Mesendoderm (in vitro differentiated cells): ENCODE results near the gene EYS.

ENCODE experiments used
- DNase-seq: peaks from one replicate; pipeline ENCODE4 v3.0.0; 2013
- H2AK5ac ChIP-seq: 2 replicates; pipeline ENCODE4 v1.6.1; 2013; ENCODE audit warnings: low read length, inconsistent platforms
- H2BK120ac ChIP-seq: 2 replicates; pipeline ENCODE4 v1.6.1; 2013; ENCODE audit warnings: low read depth, mild to moderate bottlenecking, low read length, moderate library complexity, mixed read lengths
- H2BK15ac ChIP-seq: replicated peaks from 2 replicates; pipeline ENCODE4 v1.6.1; 2013; ENCODE audit warnings: low read depth, mild to moderate bottlenecking, moderate library complexity
- H2BK5ac ChIP-seq: 2 replicates; pipeline ENCODE4 v1.6.1; 2013; ENCODE audit warnings: low read length, inconsistent platforms
- H3K18ac ChIP-seq: 2 replicates; pipeline ENCODE4 v1.6.1; 2013; ENCODE audit warnings: mild to moderate bottlenecking, low read length, mixed read lengths
- H3K23ac ChIP-seq: one replicate; pipeline ENCODE4 v1.6.1; 2013; ENCODE audit warnings: low read length
- H3K27ac ChIP-seq: 2 replicates; pipeline ENCODE4 v1.5.1; 2013; ENCODE audit warnings: low read depth, mild to moderate bottlenecking, inconsistent platforms, low read length, moderate library complexity
- H3K27me3 ChIP-seq: 2 replicates; pipeline ENCODE4 v1.6.1; 2013; ENCODE audit warnings: low read length, control low read depth, mild to moderate bottlenecking, inconsistent platforms; ENCODE audit not compliant: insufficient read depth, poor library complexity
- H3K36me3 ChIP-seq: 2 replicates; pipeline ENCODE4 v1.6.1; 2013; ENCODE audit warnings: low read length, inconsistent platforms; ENCODE audit not compliant: control insufficient read depth, insufficient read depth
- H3K4ac ChIP-seq: one replicate; pipeline ENCODE4 v1.6.1; 2013; ENCODE audit warnings: low read depth, mild to moderate bottlenecking, low read length, moderate library complexity
- H3K4me1 ChIP-seq: 2 replicates; pipeline ENCODE4 v1.6.1; 2013; ENCODE audit warnings: low read depth, low read length, inconsistent platforms; ENCODE audit not compliant: control insufficient read depth
- H3K4me2 ChIP-seq: 2 replicates; pipeline ENCODE4 v1.6.1; 2013; ENCODE audit warnings: low read length
- H3K4me3 ChIP-seq: 2 replicates; pipeline ENCODE4 v1.5.1; 2013; ENCODE audit warnings: mild to moderate bottlenecking, low read length
- H3K56ac ChIP-seq: one replicate; pipeline ENCODE4 v1.6.1; 2013; ENCODE audit warnings: low read length
- H3K79me1 ChIP-seq: 2 replicates; pipeline ENCODE4 v1.6.1; 2013; ENCODE audit warnings: low read length, inconsistent platforms
- H3K79me2 ChIP-seq: 2 replicates; pipeline ENCODE4 v1.6.1; 2013; ENCODE audit warnings: mild to moderate bottlenecking, low read length; ENCODE audit not compliant: control insufficient read depth, insufficient read depth
- H3K9ac ChIP-seq: 2 replicates; pipeline ENCODE4 v1.6.1; 2013; ENCODE audit warnings: low read length, inconsistent platforms
- H4K5ac ChIP-seq: one replicate; pipeline ENCODE4 v1.6.1; 2013; ENCODE audit warnings: low read length
- H4K8ac ChIP-seq: one replicate; pipeline ENCODE4 v1.6.1; 2013; ENCODE audit warnings: low read depth, mild to moderate bottlenecking, control low read depth, low read length, moderate library complexity
- WGBS: extraction: QIAGEN DNeasy Blood & Tissue Kit; methylation state at CpG from one replicate; pipeline ENCODE4 v1.1.7; 2013; ENCODE audit warnings: low lambda C conversion rate, missing lambda C conversion rate; ENCODE audit not compliant: insufficient coverage; ENCODE audit errors: extremely low coverage; 5-methylcytosine and 5-hydroxymethylcytosine counted together

The EYS gene

GRCh38 chr6:65680232-65680631, 26.8 kb downstream of the EYS start:
- no peak overlapping the region for H2BK120ac ChIP-seq
- H3K79me1 ChIP-seq, result no peaks in the 10 kb centered on the region
- H3K79me2 ChIP-seq, result no peaks in the 10 kb centered on the region
- H3K56ac ChIP-seq, result no peak overlapping the region
- H3K9ac ChIP-seq, result no peak overlapping the region
- no peak overlapping the region for H3K23ac ChIP-seq
- H3K36me3 ChIP-seq, result no peaks in the 10 kb centered on the region
- H4K8ac ChIP-seq, result no peak overlapping the region
- no peak overlapping the region for H2AK5ac ChIP-seq
- no peak overlapping the region for H4K5ac ChIP-seq
- H3K18ac ChIP-seq, result no peak overlapping the region
- no peak overlapping the region for H3K27ac ChIP-seq
- no peaks in the 10 kb centered on the region for H3K27me3 ChIP-seq
- H3K4me3 ChIP-seq, result no peak overlapping the region
- DNase-seq, result no peak
- H3K4me2 ChIP-seq, result no peak overlapping the region
- H3K4ac ChIP-seq, result no peak overlapping the region
- no peaks in the 10 kb centered on the region for H3K4me1 ChIP-seq
- H2BK15ac ChIP-seq, result no peak overlapping the region
- no peak overlapping the region for H2BK5ac ChIP-seq

GRCh38 chr6:65671922-65672321, 35.1 kb downstream of the EYS start:
- no peaks in the 10 kb centered on the region for H3K27me3 ChIP-seq
- H3K4ac ChIP-seq, result no peak overlapping the region
- no peak overlapping the region for H3K4me3 ChIP-seq
- H2AK5ac ChIP-seq, result no peak overlapping the region
- no CpG with 5 or more reads among the region's 1 CpG for WGBS
- H3K79me1 ChIP-seq, result no peaks in the 10 kb centered on the region
- H4K8ac ChIP-seq, result no peak overlapping the region
- no peaks in the 10 kb centered on the region for H3K4me1 ChIP-seq
- no peak overlapping the region for H4K5ac ChIP-seq
- H2BK5ac ChIP-seq, result no peak overlapping the region
- no peak overlapping the region for H3K9ac ChIP-seq
- H3K79me2 ChIP-seq, result no peaks in the 10 kb centered on the region
- no peak overlapping the region for H3K18ac ChIP-seq
- no peak overlapping the region for H3K27ac ChIP-seq
- H3K4me2 ChIP-seq, result no peak overlapping the region
- no peak overlapping the region for H2BK15ac ChIP-seq
- no peak overlapping the region for H3K56ac ChIP-seq
- no peaks in the 10 kb centered on the region for H3K36me3 ChIP-seq
- peak; percentile 35 for DNase-seq
- H3K23ac ChIP-seq, result no peak overlapping the region
- H2BK120ac ChIP-seq, result no peak overlapping the region

GRCh38 chr6:65667916-65668656, 38.9 kb downstream of the EYS start:
- Histone ChIP-seq H3K56ac (no peak overlapping the region), H3K23ac (no peak overlapping the region), H3K36me3 (no peaks in the 10 kb centered on the region), H4K8ac (no peak overlapping the region), H2AK5ac (no peak overlapping the region), H3K18ac (no peak overlapping the region), H2BK5ac (no peak overlapping the region), H4K5ac (no peak overlapping the region), H3K9ac (no peak overlapping the region), H3K79me1 (no peaks in the 10 kb centered on the region), H3K4me1 (no peaks in the 10 kb centered on the region), H2BK15ac (no peak overlapping the region), H3K4me2 (no peak overlapping the region), H2BK120ac (no peak overlapping the region), H3K4me3 (no peak overlapping the region), H3K4ac (no peak overlapping the region), H3K27me3 (no peaks in the 10 kb centered on the region), H3K79me2 (no peaks in the 10 kb centered on the region), H3K27ac (no peak overlapping the region)
- no peak for DNase-seq

GRCh38 chr6:65650086-65650485, 56.9 kb downstream of the EYS start:
- H2BK120ac ChIP-seq, result no peak overlapping the region
- H3K27ac ChIP-seq, result no peak overlapping the region
- no peak overlapping the region for H3K4me3 ChIP-seq
- no peak overlapping the region for H2BK5ac ChIP-seq
- no peaks in the 10 kb centered on the region for H3K27me3 ChIP-seq
- H2BK15ac ChIP-seq, result no peak overlapping the region
- H4K5ac ChIP-seq, result no peak overlapping the region
- H3K4me2 ChIP-seq, result no peak overlapping the region
- no peak overlapping the region for H4K8ac ChIP-seq
- H3K79me2 ChIP-seq, result no peaks in the 10 kb centered on the region
- H3K9ac ChIP-seq, result no peak overlapping the region
- H3K4ac ChIP-seq, result no peak overlapping the region
- no peak for DNase-seq
- no peaks in the 10 kb centered on the region for H3K36me3 ChIP-seq
- H3K18ac ChIP-seq, result no peak overlapping the region
- no peak overlapping the region for H3K56ac ChIP-seq
- no peaks in the 10 kb centered on the region for H3K79me1 ChIP-seq
- H3K23ac ChIP-seq, result no peak overlapping the region
- no peaks in the 10 kb centered on the region for H3K4me1 ChIP-seq
- no peak overlapping the region for H2AK5ac ChIP-seq

- H3K36me3 ChIP-seq, result no peaks in the 10 kb centered on the region
- H3K79me1 ChIP-seq, result no peaks in the 10 kb centered on the region
- H2BK120ac ChIP-seq, result no peak overlapping the region
- no peak overlapping the region for H3K4me3 ChIP-seq
- H3K27me3 ChIP-seq, result no peaks in the 10 kb centered on the region
- H2BK5ac ChIP-seq, result no peak overlapping the region
- no peak overlapping the region for H2BK15ac ChIP-seq
- no peak overlapping the region for H3K27ac ChIP-seq
- H3K56ac ChIP-seq, result no peak overlapping the region
- no CpG with 5 or more reads among the region's 3 CpGs for WGBS
- no peaks in the 10 kb centered on the region for H3K79me2 ChIP-seq
- H4K5ac ChIP-seq, result no peak overlapping the region
- no peak overlapping the region for H3K23ac ChIP-seq
- H3K4ac ChIP-seq, result no peak overlapping the region
- H3K18ac ChIP-seq, result no peak overlapping the region
- no peak overlapping the region for H4K8ac ChIP-seq
- no peaks in the 10 kb centered on the region for H3K4me1 ChIP-seq
- H3K4me2 ChIP-seq, result no peak overlapping the region
- no peak overlapping the region for H2AK5ac ChIP-seq
- DNase-seq, result no peak
- no peak overlapping the region for H3K9ac ChIP-seq
These were observed 57.6 kb downstream of the EYS start for GRCh38 chr6:65649392-65649791.

- Histone ChIP-seq H2BK120ac (no peak overlapping the region), H3K56ac (no peak overlapping the region), H3K36me3 (no peaks in the 10 kb centered on the region), H3K79me2 (no peaks in the 10 kb centered on the region), H2BK15ac (no peak overlapping the region), H3K27me3 (no peaks in the 10 kb centered on the region), H2BK5ac (no peak overlapping the region), H3K27ac (no peak overlapping the region), H4K8ac (no peak overlapping the region), H3K79me1 (no peaks in the 10 kb centered on the region), H2AK5ac (no peak overlapping the region), H3K9ac (no peak overlapping the region), H3K18ac (no peak overlapping the region), H3K4me3 (no peak overlapping the region), H4K5ac (no peak overlapping the region), H3K4ac (no peak overlapping the region), H3K23ac (no peak overlapping the region), H3K4me1 (no peaks in the 10 kb centered on the region), H3K4me2 (no peak overlapping the region)
- WGBS, result no CpG with 5 or more reads among the region's 3 CpGs
- no peak for DNase-seq
These were observed 60.5 kb downstream of the EYS start for GRCh38 chr6:65646544-65646943.
